Breast epithelium (tissue), 4 donors: ENCODE data around the gene LIPH. TPM values are rescaled to one million over a fixed set of nuclear protein-coding genes. Genes with fewer than 3 reads are reported as not detected.

Source experiments
- DNase-seq, 2 donors: peaks; one replicate each; pipeline ENCODE4 v3.0.0-alpha.2; 2019; ENCODE audit warnings: low spot score in 2 of 2
- H3K27ac ChIP-seq, 2 donors: fragments of 200-600 bp; sonication (generic) in 1 of 2; one replicate each; pipeline ENCODE4 v1.5.1; 2016 to 2019; ENCODE audit warnings: mild to moderate bottlenecking in 1 of 2
- H3K27me3 ChIP-seq, 2 donors: fragments of 200-600 bp; sonication (generic) in 1 of 2; one replicate each; pipeline versions ENCODE4 v1.5.1 to v1.6.0; 2017 to 2019; ENCODE audit warnings: control low read depth in 1 of 2, mild to moderate bottlenecking in 1 of 2
- H3K36me3 ChIP-seq: fragments of 200-600 bp; one replicate; pipeline ENCODE4 v1.5.1; 2019
- H3K4me1 ChIP-seq, 2 donors: fragments of 200-600 bp; sonication (generic); one replicate each; pipeline ENCODE4 v1.5.1; 2016 to 2019; ENCODE audit warnings: control low read depth in 1 of 2
- H3K4me3 ChIP-seq, 3 donors: fragments of 200-600 bp; sonication (generic); 1 replicate in 2 of 3; 2 replicates in 1 of 3; pipeline ENCODE4 v1.5.1; 2016 to 2019; ENCODE audit warnings: mild to moderate bottlenecking in 3 of 3, moderate library complexity in 2 of 3
- H3K9me3 ChIP-seq, 2 donors: fragments of 200-600 bp; sonication (generic) in 1 of 2; one replicate each; pipeline ENCODE4 v1.5.1; 2016 to 2019; ENCODE audit warnings: control low read depth in 1 of 2
- POLR2A ChIP-seq: fragments of 450-650 bp; IDR thresholded peaks from one replicate; pipeline ENCODE4 v1.6.1; 2016; ENCODE audit warnings: antibody characterized with exemption, mild to moderate bottlenecking, moderate library complexity
- POLR2AphosphoS5 ChIP-seq, 3 donors: sonication (generic); formaldehyde crosslinking; IDR thresholded peaks; one replicate each; pipeline ENCODE4 v1.6.1; 2017; ENCODE audit warnings: antibody characterized with exemption in 3 of 3
- intact Hi-C: fragments of 100-400 bp; cut with DNase I; formaldehyde crosslinking; loops from one replicate; pipeline ENCODE4 v1.15.1; 2023; ENCODE audit warnings: low total_unique reads
- total RNA-seq, 3 donors: library from RNA; depleted of rRNA; stranded (reverse); fragments of >200 nt; gene quantifications; one replicate each; pipeline ENCODE4 v1.1.0, GENCODE V29; 2016
- TF ChIP-seq, protein P1 (sequence below), 3 donors: fragments of 450-650 bp; IDR thresholded peaks; one replicate each; pipeline ENCODE4 v1.5.1; 2016 to 2017; ENCODE audit warnings: antibody characterized with exemption in 3 of 3, mild to moderate bottlenecking in 3 of 3, moderate library complexity in 3 of 3

Gene LIPH
- total RNA-seq, 3 donors from 2014 or later: 5.6 to 10.4 TPM; not detected in 1

DNA sequence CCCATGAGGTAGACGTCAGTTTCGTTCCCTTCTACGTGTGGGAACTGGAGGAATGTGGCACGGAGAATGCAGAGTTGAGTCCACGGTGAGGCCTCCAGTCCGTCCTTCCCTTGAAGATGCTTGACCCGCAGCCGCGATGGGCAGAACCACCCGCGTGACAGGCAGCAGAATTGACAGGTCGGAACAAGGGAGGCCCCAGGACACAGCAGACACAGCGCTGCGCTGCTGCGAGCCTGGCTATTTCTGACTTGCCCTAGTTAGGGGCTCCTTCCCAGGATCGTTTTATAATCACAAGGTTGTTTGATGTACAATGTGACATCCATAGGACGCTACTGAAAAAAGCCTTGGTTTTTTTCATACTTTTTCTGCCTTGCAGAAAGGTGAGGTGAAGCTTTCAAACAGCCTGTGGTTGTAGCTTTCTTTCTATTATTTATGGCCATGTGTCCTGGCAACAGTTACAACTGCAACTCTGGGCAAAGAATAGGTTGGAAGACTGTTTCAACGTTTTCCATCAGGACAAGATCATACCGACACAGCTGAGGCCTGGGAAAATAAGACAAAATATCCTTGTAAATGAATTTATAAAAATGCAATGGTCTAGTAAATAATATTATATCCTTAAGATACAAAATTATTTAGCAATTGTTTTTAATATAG, 43.9 kb downstream of the LIPH start:
- no peaks in the 10 kb centered on the region for H3K9me3 ChIP-seq
- H3K27ac ChIP-seq: no peak overlapping the region
- DNase-seq: no peak
- H3K4me3 ChIP-seq: no peak overlapping the region
- no peaks in the 10 kb centered on the region for H3K27me3 ChIP-seq
- H3K36me3 ChIP-seq: no peaks in the 10 kb centered on the region
- intact Hi-C loops: no loop called here
- TF ChIP-seq, protein P1, sequence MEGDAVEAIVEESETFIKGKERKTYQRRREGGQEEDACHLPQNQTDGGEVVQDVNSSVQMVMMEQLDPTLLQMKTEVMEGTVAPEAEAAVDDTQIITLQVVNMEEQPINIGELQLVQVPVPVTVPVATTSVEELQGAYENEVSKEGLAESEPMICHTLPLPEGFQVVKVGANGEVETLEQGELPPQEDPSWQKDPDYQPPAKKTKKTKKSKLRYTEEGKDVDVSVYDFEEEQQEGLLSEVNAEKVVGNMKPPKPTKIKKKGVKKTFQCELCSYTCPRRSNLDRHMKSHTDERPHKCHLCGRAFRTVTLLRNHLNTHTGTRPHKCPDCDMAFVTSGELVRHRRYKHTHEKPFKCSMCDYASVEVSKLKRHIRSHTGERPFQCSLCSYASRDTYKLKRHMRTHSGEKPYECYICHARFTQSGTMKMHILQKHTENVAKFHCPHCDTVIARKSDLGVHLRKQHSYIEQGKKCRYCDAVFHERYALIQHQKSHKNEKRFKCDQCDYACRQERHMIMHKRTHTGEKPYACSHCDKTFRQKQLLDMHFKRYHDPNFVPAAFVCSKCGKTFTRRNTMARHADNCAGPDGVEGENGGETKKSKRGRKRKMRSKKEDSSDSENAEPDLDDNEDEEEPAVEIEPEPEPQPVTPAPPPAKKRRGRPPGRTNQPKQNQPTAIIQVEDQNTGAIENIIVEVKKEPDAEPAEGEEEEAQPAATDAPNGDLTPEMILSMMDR (IDR thresholded peaks at IDR 0.05): no peak
- TF ChIP-seq POLR2AphosphoS5 (IDR thresholded peaks at IDR 0.05): no peak
- no peak for TF ChIP-seq POLR2A
- H3K4me1 ChIP-seq: no peaks in the 10 kb centered on the region

DNA sequence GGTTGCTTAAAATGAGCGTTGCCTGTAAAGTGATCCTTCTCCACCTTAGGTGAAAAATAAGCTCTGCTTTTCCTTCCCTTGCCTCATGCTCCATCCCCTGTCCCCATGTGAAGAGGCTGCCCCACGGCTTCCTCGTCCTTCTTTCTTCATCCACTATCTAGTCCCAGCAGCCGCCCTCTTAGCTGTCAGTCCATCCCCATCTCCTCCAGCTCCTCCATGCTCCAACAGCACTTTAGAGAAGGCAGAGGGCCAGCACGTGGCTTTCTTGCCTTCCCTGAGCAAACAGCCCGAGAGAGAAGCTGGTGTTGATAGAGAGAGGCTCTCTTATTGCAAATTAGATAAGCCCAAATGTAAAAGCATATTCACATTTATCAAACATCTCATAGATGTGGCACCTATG, 44.5 kb downstream of the LIPH start:
- Histone ChIP-seq H3K27me3 (no peaks in the 10 kb centered on the region), H3K4me3 (no peak overlapping the region), H3K4me1 (no peaks in the 10 kb centered on the region), H3K9me3 (no peaks in the 10 kb centered on the region), H3K27ac (no peak overlapping the region), H3K36me3 (no peaks in the 10 kb centered on the region)
- no peak for DNase-seq
- intact Hi-C loops: no loop called here
- TF ChIP-seq POLR2A: no peak
- no peak for TF ChIP-seq POLR2AphosphoS5 (IDR thresholded peaks at IDR 0.05)
- TF ChIP-seq, protein P1 (IDR thresholded peaks at IDR 0.05): no peak

DNA sequence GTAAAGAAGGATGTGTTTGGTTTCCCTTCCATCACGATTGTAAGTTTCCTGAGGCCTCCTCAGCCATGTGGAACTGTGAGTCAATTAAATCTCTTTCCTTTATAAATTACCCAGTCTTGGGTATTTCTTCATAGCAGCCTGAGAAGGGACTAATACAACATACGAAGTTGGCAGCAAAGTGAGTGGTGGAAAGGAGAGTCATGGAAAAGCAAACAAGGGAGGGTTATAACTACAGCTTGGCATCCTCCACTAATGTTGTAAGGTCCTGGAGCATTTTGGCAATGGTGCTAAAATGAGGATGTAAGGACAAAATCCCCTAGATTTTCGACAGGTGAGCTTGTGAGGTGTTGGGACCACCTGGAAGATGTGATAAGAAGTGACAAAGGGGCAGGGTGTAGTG, 47.8 kb downstream of the LIPH start:
- TF ChIP-seq, protein P1 (IDR thresholded peaks at IDR 0.05): no peak
- TF ChIP-seq POLR2A (no peak), POLR2AphosphoS5 (IDR thresholded peaks at IDR 0.05) (no peak)
- Histone ChIP-seq H3K27me3 (no peaks in the 10 kb centered on the region), H3K4me1 (no peaks in the 10 kb centered on the region), H3K4me3 (no peak overlapping the region), H3K36me3 (no peaks in the 10 kb centered on the region), H3K9me3 (no peaks in the 10 kb centered on the region), H3K27ac (peak overlapping the region; percentile 70 to 85)
- DNase-seq: no peak
- intact Hi-C loops: no loop called here

DNA sequence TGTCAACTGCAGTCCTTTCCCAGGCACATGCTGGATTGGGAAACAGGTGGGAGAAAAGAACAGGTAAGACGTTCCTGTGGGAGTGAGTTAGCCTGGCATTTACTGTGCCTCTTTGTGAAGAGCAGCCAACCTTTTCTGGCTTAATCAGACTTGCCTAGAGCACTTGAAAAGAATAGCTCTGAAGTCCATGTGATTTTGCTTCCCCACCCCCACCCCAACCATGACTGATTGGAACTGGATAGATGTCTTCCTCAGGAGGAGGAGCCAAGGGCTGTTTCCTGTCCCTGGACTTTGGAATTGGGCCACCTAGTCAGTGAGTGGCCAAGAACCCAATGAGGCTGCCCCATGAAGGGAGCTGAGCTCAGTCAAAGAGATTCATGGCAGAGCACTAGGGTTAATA, 48.9 kb downstream of the LIPH start:
- no peaks in the 10 kb centered on the region for H3K27me3 ChIP-seq
- no peaks in the 10 kb centered on the region for H3K9me3 ChIP-seq
- DNase-seq: peak in 1 of 2 donors; percentile 35
- peak overlapping the region; percentile 70 to 85 for H3K27ac ChIP-seq
- intact Hi-C loops: no loop called here
- H3K4me1 ChIP-seq: no peaks in the 10 kb centered on the region
- TF ChIP-seq, protein P1 (IDR thresholded peaks at IDR 0.05): no peak
- TF ChIP-seq POLR2AphosphoS5 (IDR thresholded peaks at IDR 0.05): peak in 1 of 3 donors; percentile 24
- TF ChIP-seq POLR2A: no peak
- no peaks in the 10 kb centered on the region for H3K36me3 ChIP-seq
- no peak overlapping the region for H3K4me3 ChIP-seq

DNA sequence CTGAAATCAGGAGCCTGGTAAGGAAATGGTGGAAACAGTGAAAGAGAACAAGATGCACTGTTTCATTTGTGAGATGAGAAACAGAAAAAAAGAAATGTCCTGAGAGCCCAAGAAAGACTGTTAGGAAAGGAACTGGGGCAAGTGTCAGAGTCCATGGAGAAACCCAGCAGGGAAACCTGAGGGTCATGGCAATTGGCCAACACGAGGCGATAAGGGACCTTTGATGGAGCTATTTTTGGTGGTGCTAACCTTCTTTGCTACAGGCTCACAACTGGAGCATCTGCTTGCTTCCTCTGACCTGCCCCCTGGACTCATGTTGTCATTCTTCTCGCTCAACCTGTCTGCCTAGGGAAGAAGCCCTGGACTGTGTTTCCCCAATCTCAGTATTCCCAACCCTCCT, 49.4 kb downstream of the LIPH start:
- TF ChIP-seq POLR2A: no peak
- TF ChIP-seq, protein P1 (IDR thresholded peaks at IDR 0.05): no peak
- TF ChIP-seq POLR2AphosphoS5 (IDR thresholded peaks at IDR 0.05): no peak
- no peaks in the 10 kb centered on the region for H3K4me1 ChIP-seq
- no peaks in the 10 kb centered on the region for H3K36me3 ChIP-seq
- DNase-seq: no peak
- intact Hi-C loops: no loop called here
- H3K4me3 ChIP-seq: no peak overlapping the region
- H3K27me3 ChIP-seq: no peaks in the 10 kb centered on the region
- H3K9me3 ChIP-seq: no peaks in the 10 kb centered on the region
- peak overlapping the region; percentile 70 to 85 for H3K27ac ChIP-seq
